ENCODE results near the gene NCS1.
A peak's percentile ranks its signal among the peaks of the same experiment; 100 is the strongest.
"Not testable (repeated sequence)": the region's sequence is repeated elsewhere in the genome, so short reads cannot be mapped to it uniquely, and the experiment has no call there.

Gene NCS1

DNA sequence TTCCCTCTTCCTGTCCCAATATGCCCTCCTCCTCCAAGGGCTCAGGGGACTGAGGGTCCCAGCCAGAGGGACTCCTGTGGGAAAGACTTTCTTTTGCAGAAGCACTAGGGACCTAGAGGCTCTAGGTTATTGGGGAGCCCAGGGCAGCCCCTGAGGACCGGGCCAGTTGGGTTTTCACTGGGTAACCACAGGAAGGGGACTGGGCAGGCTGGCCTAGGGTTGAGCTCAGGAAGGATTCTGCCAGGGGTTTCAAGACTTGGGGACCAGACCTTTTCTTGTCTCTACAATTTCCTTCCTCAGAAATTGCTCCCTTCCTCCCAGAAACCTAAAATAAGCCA is 69.0 kb downstream of the NCS1 start:
- DNase-seq, result no peak

DNA sequence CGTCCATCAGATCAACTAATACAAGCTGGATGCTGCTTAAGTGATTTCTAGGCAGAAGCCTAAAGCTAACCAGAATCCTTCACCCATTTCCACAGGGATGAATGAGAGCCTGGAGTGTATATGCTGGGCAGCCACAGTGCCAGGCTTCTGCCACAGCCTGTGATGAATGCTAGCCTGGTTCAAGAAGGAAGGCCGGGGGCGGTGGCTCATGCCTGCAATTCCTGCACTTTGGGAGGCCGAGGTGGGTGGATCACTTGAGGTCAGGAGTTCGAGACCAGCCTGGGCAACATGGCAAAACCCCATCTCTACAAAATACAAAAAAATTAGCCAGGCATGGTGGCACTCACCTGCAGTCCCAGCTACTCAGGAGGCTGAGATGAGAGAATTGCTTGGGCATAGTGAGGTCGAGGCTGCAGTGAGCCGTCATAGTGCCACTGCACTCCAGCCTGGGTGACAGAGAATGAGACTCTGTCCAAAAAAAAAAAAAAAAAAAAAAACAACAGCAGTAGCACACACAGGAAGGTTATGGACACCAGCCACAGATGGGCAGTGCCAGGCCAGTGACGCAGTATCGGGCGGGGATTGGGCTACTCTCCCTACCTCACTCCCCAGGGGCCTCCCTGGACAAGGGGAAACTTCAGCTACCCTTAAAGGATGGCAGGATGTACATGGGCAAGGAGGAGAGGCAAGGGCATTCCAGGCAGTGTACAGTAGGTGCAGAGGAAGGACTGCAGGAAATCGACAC is 70.2 kb downstream of the NCS1 start:
- no peak for DNase-seq

DNA sequence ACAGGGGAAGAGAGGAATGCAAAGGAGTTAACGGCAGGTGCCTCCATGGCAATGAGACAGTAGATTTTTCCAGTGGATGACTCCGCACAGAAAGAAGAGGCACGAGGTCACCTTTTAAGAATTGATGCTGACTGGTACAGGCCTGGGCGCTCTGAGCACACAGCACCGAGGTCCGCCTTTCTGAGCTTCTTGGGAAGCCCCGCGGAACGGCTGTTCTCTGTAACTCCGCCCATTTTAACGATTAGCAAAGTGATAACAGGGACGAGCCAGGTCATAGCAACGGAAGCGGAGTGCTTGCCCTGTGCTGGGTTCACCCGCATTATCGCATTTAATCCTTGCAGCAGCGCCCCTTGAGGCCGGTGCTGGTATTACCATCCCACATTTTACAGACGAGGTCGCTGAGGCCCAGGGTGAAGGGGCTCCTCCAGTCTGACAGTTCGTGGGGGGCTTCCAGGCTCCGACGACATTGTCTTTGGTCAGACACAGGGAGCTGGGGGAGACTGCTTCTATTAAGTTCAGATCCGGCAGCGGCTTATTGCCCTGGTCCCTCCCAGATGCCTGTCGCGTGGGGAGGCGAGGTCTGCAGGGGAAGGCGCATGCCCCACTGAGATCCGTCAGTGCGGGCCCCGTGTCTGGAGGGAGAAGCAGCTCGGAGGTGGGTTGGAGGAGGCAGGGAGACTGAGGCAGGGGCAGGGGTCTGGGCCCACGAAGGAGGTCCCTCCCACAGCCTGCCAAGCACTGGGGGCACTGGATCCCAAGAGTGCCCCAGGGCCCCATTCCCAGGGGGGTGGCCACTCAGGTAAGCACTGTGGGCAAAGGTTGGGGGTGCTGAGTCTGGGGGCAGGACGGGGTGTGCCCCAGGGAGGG is 71.0 kb downstream of the NCS1 start:
- peak; percentile 71 for DNase-seq

DNA sequence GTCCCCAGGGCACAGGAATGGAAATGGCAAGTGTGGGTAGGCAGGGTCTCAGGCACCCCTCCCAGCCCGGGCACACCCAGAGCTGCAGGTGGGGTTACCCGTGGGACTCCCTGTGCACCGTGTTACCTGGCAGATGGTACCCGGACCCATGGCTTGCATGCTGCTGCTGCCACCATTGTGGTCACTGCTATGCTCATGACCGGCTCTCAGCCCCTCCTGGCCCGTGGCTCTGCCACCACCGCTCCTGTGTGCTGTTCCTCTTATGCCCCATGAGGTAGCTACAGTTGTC is 71.6 kb downstream of the NCS1 start:
- DNase-seq, result no peak

DNA sequence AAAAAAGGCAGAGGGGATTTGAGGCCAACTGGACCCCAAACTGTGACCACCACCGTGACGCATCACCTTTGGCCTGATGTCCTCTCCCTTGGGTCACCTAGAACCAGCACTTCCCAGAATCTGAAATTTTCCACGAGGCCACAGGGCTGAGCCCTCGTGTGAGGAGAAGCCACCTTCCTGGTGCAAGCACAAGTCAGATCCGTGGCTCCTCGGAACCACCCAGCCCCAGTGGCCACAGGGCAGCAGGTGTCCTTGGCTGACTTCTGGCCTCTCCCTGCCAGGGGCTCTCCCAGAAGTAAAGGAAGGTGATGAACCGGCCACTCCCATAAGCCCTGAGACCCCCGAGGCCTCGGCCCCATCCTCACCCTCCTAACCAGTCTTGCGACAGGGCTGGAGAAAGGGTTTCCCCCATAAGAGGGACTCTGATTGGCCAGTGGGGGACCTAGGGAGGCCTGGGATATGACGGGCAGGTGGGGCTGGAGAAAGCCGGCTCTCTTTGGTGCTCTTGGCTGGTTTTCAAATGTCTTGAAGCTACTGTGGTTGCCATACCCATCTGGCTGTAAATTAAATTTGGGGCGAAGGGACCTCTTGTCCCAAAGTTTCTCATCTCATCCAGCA is 72.5 kb downstream of the NCS1 start:
- no peak for DNase-seq

DNA sequence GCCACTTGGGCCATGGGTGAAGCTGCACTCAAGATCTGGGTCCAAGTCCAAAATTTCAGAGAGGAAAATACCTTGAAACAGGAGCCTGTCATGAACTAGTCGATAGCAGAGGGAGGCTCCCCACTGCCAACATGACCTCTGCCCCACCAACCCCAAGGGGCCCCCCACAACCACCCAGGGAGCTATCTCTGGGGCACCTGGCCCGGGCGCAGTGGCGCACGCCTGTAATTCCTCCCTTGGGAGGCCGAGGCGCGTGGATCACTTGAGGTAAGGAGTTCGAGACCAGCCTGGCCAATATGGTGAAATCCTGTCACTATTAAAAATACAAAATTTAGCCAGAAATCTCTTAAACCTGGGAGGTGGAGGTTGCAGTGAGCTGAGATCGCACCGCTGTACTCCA is 73.3 kb downstream of the NCS1 start:
- no peak for DNase-seq

DNA sequence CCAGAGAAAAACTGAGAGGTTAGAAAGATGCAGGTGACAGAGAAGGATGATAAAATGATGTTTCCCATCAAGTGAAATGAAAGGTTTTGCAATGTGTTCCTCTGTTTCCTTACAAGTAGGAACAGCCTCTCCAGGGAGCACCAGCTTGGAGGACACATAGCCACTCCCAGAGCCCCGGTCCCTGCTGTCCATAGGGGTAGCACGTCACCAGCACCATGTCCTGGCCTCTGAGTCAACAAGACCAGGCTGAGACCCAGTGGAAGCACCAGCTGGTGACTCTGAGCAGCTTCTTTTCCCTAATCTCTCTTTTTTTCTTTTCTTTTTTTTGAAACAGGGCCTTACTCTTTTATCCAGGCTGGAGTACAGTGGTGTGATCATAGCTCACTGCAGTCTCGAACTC is 73.9 kb downstream of the NCS1 start:
- DNase-seq, result no peak

DNA sequence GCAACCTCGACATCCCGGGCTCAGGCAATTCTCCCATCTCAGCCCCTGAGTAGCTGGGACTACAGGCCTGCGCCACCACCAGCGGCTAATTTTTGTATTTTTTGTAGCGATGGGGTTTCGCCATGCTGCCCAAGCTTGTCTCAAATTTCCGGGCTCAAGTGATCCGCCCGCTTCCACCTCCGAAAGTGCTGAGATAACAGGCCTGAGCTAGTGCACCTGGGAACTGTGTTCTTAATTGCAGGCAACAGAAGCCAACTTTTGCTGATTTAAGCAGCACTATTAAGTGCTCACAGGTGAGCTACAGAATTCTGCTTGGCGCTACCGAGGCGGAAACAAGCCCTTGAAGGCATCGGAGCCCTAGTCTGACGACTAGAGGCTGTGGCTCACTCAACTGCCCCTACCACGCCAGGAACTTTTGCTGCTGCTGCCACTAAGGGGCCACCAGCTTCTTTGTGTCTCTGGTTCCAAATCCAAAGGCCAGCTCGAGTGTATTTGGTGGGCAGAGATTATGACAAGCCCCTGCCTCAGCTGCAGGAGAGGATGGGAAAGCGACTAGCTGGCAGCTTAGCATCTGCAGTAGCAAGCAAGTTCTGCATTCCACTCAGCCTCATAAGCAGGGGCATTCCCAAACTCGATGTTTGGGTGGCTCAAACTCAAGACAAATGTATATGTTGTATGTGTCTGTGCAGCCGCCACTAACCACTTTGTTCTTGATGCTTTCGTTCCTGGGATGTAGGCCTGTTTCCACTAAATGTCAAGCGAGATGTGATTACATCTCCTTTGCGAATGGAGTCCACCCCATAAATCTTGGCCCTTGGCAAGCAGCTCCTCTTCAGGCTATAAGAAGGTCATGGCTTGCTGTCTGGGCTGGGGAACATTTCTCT is 82.8 kb downstream of the NCS1 start:
- DNase-seq, result peak; percentile 91

DNA sequence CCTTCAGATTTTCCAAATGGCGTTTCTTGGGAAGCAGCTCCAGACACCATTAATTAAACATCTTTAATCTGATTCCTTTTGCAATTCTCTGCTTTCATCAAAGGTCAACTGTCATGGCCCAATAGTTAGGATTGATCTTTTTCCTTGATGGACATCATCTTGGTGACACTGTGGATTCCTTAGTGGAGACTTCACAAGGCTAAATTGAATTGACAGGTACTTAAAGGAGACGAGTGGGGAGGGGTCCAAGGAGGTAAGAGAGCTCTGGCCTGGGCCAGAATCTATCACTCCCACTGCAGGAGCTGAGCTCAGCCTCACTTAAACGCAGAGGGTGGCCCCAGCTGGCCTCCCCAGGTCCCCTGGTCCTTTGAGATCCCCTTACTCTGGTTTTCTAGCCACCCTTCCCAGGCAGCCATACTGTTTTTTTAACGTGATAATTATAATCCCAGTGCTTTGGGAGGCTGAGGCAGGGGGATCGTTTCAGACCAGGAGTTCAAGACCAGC is 83.5 kb downstream of the NCS1 start:
- DNase-seq, result no peak

DNA sequence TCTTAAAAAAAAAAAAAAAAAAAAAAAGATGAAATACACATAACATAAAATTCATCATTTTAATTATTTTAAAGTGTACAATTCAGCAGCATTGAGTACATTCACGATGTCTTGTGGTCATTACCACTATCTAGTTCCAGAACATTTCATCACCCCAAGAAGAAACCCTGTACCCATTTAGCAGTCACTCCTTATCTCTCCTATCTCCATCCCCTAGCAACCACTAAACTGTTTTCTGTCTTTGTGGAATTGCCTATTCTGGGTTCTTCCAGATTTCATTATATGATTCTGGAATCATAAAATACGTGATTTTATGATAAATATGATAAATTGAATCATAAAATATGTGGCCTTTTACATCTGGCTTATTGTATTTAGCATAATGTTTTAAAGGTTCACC is 84.4 kb downstream of the NCS1 start:
- DNase-seq, result no peak

DNA sequence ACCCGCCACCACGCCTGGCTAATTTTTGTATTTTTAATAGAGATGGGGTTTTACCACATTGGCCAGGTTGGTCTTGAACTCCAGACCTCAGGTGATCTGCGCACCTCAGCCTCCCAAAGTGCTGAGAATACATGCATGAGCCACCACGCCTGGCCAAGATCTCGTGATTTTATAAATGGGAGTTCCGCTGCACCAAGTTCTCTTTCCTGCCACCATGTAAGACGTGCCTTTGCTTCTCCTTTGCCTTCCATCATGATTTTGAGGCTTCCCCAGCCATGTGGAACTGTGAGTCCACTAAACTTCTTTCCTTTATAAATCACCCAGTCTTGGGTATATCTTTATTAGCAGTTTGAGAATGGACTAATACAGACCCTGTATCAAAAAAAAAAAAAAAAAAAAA is 85.9 kb downstream of the NCS1 start:
- DNase-seq, result not testable (repeated sequence)

DNA sequence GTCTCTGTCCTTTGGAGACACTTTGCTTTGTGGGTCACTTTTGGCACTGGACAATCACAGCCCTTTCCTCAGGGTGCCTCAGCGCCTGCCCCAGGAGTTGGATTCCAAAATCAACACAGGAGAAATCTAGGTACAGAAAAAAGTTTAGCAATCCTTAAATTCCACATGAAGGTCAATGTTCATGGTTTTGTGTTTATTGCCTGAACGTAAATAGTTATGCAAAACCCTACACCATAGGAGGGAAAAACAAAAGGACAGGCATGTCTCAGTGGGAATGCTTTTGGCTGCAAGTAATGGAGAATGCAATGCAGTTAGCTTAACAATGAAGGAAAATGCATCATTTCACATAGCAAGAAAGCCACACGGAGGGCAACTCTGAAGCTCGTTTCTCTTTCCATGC is 86.8 kb downstream of the NCS1 start:
- DNase-seq, result no peak

DNA sequence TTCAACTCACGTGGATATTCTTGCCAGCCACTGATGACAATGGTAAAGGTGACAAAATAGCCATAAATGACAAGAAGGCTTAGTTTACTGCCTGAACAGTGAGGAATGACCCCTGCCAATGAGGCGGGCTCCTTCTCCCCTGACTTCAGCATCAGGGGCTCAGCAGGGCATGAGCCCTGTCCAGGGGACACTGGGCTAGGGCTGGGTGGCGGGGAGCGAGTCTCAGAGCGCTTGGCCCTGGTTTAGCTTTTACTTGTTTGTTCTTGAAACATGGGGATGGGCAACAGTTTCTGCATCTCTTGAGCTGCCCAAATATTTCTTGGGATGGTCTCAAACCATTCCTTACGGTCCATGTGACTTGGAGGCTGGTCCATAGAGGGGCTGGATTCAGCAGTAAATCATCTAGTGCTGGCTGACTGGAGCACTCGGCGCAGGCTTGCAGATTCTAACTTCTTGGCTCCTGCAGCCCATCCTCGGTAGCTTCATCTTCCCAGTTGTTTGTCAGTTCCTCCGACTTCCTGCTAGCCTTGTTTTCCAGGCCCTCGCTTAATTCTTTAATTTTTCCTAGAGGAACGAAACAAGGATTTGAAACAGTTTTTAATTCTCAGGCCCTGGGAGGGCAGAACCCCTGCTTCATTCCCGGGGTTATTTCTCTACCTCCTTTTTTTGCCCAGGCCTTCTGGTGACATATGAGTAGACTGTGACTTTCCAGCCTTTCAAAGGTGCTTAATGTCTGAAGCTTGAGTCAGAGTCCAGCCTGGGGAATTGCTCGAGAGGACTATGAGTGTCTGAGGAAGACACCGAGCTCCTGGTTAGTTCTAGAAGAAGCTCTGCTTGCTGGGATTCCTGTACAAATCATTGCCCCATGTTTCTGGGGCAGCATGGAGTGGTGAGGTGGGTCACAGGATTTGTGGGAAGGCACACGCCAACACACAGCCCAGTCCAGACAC is 88.9 kb downstream of the NCS1 start:
- no peak for DNase-seq

DNA sequence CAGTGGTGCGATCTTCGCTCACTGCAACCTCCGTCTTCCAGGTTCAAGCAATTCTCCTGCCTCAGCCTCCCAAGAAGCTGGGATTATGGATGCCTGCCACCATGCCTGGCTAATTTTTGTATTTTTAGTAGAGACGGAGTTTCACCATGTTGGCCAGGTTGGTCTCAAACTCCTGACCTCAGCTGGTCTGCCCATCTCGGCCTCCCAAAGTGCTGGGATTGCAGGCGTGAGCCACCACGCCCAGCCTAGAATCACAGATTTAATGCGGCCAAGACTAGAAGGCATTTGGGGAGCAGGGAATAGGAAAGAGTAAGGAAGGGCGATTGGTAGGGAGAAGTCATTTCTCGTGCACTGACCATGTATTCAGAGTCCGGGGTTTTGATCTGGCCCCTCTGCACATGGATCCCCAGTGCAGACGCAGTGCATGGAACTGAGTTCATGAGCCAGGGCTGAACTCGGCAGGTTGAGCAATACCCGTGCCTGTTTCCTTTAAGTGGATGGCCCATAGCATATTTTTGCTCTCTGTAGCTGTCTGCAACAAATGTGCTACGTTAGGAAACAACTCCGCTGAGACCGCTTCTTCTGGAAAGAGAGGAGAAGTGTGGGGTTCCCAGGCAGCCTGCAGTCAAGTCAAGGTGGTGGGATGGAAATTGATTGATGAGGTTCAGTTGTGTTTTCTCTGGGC is 90.0 kb downstream of the NCS1 start:
- DNase-seq, result no peak

DNA sequence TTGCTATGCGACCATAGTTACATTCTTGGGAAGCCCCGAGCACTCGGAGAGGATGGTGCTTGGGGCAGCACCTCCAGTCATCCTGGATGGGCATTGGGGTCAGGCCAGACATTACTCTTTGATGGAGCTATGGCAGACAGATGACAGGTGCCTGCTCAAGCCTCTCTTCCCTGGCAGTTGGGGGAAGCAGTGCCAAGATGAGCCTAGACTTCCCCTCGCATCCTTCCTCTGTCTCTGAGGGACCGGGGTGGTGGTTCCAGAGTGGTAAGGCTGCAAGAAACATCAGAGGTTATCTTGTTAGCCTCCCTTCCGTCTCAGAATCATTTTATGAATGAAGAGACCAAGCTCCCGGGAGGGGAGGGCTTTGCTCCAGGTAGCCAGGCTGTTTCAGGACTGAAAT is 90.6 kb downstream of the NCS1 start:
- no peak for DNase-seq

DNA sequence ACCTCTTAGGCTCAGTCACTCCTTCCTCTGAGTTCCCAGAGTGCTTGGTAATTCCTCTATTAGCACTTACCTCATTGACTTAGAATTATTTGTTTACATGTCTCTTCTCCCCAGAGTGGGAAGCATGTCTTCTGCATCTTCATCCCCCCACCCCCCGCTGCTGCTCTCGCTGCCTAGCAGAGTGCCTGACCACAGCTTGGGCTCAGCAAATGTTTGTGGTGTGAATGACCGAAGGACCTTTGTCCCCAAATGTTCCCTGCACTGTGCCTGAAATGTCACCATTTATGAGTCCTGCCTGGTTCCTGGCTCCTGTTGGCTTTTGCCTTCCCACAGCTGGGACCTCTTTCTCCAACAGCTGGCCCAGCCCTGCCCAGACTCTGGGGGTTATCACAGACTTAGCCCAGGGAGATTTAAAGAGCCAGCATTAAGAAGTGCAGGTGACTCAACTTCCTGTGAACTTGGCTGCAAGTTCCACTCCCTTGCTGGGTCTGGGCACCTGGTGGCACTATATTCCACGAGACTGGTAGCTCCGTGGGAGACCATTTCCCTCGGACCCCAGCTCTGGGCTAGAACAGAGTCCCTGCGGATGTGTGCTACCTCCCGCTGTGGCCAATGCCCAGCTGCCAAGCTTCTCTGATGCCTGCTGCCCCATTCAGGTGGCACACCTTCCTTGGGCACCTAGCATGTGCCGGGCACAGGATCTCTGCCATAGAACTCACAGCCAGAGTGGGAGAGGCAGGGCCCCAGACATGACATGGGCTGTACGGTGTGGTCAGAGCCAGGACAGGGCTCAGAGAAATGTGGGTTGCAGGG is 91.6 kb downstream of the NCS1 start:
- DNase-seq, result no peak

DNA sequence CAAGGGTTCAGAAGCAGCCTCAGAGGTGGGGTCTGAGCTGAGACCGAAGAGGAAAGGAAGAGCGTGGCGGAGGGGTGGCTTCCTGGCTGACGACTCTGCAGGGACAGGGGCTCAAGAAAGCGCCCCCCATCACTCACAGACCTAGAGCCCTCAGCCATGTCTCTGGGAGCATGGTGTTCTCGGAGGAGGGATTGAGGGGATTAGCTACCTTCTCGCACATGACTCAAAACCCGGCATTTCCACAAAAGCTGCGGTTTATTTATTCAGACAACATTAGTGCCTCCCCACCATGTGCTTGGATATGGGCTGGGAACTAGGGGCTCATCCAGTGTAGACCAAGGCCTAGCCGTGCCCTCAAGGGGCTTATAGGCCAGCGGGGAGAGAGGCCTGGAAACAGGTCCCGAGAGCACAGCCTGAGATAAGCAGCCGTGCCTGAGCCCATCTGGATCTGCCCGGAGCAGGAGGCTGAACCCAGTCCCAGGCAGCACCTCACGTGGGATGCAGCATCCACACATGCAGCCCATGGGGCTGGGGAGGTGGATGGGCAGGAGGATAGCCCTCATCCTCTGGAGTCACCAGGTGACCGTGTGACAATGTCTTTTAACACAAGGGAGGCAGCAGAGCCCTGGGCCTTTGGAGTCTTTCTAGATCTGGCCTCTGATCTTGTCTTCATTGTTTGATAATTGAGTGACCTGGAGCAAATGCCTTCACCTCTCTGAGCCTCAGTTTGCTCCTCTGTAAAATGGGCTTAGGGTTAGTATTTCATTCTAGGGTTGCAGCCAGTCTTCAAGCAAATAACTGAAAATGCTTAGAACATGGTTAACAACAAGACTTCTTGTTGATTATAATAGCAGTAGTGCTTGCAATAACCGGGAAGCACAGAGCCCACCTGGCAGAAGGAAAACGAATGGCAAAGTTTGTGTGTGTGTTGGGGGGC is 92.5 kb downstream of the NCS1 start:
- DNase-seq, result no peak

DNA sequence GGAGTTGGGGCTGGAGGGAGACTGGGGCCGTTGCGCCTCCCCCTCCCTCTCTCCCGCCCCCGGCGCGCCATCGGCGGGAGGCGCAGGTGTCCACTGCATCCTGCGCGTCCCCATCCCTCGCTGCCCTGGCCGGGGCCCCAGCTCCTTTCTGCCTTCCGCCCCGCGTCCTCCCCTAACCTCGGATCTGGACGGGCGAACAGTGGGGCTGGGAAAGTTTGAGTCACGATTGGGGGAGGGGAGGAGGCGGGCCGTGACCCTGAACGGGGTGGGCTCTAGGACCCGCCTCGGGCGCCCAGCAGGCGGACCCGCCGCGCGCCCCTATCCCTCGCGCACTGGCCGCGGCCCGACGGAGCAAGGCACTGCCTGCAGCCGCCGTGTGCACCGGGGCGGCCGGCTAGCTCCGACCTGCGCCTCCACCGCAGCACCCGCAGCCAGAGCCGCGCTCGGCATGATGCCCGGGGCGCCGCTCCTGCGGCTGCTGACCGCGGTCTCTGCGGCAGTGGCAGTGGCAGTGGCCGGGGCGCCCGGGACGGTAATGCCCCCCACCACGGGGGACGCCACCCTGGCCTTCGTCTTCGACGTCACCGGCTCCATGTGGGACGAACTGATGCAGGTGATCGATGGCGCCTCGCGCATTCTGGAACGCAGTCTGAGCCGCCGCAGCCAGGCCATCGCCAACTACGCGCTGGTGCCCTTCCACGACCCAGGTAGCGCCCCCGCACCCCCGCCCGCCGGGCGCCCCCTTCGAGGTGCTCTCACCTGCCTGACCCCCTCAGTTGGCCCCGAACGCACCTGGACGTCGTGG is 93.4 kb downstream of the NCS1 start, which contains the start of gene HMCN2:
Gene HMCN2, plus strand, starts transcription at position 330 of the 805 bp plus-strand sequence. Its CDS starts 119 bp downstream, at position 449.
- peak; percentile 43 for DNase-seq

All from DMS79 treated with DMSO at 0.1 percent for 48 hours (cell line).